Fibroblast of lung (primary cell): ENCODE measurements around the gene ABCC11. TPM values are rescaled to one million over a fixed set of nuclear protein-coding genes. Genes with fewer than 3 reads are reported as not detected.

Experiments used
- DNase-seq, 2 donors: peaks; one replicate each; pipeline versions ENCODE4 v3.0.0 to v3.0.0-alpha.2; 2010; ENCODE audit warnings: low read depth in 2 of 2
- H2AFZ ChIP-seq: 2 replicates; pipeline ENCODE4 v1.5.1; 2012; ENCODE audit warnings: low read length, control low read depth, inconsistent platforms
- H3K27ac ChIP-seq: 2 replicates; pipeline ENCODE4 v1.5.1; 2011; ENCODE audit warnings: low read length, control low read depth; ENCODE audit not compliant: insufficient read depth
- H3K27me3 ChIP-seq: 2 replicates; pipeline ENCODE4 v1.5.1; 2011; ENCODE audit warnings: mild to moderate bottlenecking, low read length; ENCODE audit not compliant: control insufficient read depth, insufficient read depth
- H3K36me3 ChIP-seq: 2 replicates; pipeline ENCODE4 v1.5.1; 2011; ENCODE audit warnings: low read length; ENCODE audit not compliant: control insufficient read depth, insufficient read depth
- H3K4me1 ChIP-seq: 2 replicates; pipeline ENCODE4 v1.5.1; 2011; ENCODE audit warnings: low read length; ENCODE audit not compliant: control insufficient read depth, insufficient read depth; ENCODE audit errors: extremely low read depth
- H3K4me2 ChIP-seq: 2 replicates; pipeline ENCODE4 v1.5.1; 2011; ENCODE audit warnings: low read length, control low read depth; ENCODE audit not compliant: insufficient read depth; ENCODE audit errors: extremely low read depth
- H3K4me3 ChIP-seq, 4 experiments: fragments of 200-600 bp in 1 of 4; sonication (generic) in 1 of 4; replicated peaks in 1 of 4; 2 replicates each; pipeline ENCODE4 v1.5.1; 2011 to 2016; ENCODE audit warnings: low read length in 4 of 4, low read depth in 3 of 4, mild to moderate bottlenecking in 3 of 4, control low read depth in 2 of 4, inconsistent platforms in 1 of 4, mixed read lengths in 1 of 4; ENCODE audit not compliant: insufficient read depth in 1 of 4; ENCODE audit errors: control extremely low read depth in 1 of 4
- H3K79me2 ChIP-seq: 2 replicates; pipeline ENCODE4 v1.5.1; 2012; ENCODE audit warnings: mild to moderate bottlenecking, low read length, inconsistent platforms; ENCODE audit not compliant: control insufficient read depth, insufficient read depth
- H3K9ac ChIP-seq: 2 replicates; pipeline ENCODE4 v1.5.1; 2011; ENCODE audit warnings: mild to moderate bottlenecking, low read length, control low read depth; ENCODE audit not compliant: insufficient read depth
- H3K9me3 ChIP-seq: 2 replicates; pipeline ENCODE4 v1.5.1; 2012; ENCODE audit warnings: low read depth, low read length; ENCODE audit not compliant: control insufficient read depth, insufficient read depth
- H4K20me1 ChIP-seq: 2 replicates; pipeline ENCODE4 v1.5.1; 2011; ENCODE audit warnings: low read length; ENCODE audit not compliant: control insufficient read depth, insufficient read depth; ENCODE audit errors: extremely low read depth
- EZH2 ChIP-seq: IDR thresholded peaks from 2 replicates; pipeline ENCODE4 v1.5.1; 2012; ENCODE audit warnings: low read length, control low read depth, mild to moderate bottlenecking; ENCODE audit errors: missing control alignments
- polyA plus RNA-seq, 2 donors: library from polyadenylated mRNA; depleted of rRNA in 1 of 2; stranded (reverse) in 1 of 2; unstranded in 1 of 2; fragments of >200 nt; gene quantifications; 2 replicates each; pipeline ENCODE4 v1.2.1, GENCODE V29; 2011 to 2012; ENCODE audit warnings: missing spikeins in 1 of 2
- total RNA-seq: library from RNA; depleted of rRNA; stranded (reverse); fragments of >200 nt; gene quantifications from 2 replicates; pipeline ENCODE4 v1.2.1, GENCODE V29; 2014
- TF ChIP-seq, protein P1 (sequence below), 2 donors: IDR thresholded peaks in 1 of 2; conservative IDR thresholded peaks in 1 of 2; 1 replicate in 1 of 2; 2 replicates in 1 of 2; pipeline ENCODE4 v1.5.1; 2011 to 2012; ENCODE audit warnings: low read length in 2 of 2, control low read depth in 1 of 2, inconsistent platforms in 1 of 2, low read depth in 1 of 2, mild to moderate bottlenecking in 1 of 2

Gene ABCC11
- total and polyA plus RNA-seq, 2 donors (not counting 1 experiment from before 2014, with no cell fraction given), result 0.17 to 0.20 TPM

DNA sequence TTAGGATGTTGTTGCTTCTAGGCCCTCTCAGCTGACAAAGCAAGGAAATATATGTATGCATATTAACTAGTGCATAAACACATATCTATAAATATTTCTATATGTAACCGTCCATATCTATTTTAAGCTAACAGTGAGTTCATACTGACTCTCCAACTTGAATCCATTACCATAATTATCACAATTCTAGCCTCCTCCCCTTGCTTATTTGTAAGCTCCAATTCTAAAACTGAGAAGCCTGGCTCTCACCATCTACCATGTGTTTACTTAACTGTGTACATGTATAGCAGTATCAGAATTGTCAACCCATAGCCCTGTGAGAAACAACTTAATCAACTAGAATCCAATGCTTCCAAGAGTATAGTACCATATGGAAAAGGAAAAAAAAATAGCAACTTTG is 96.6 kb downstream of the ABCC11 start:
- no peak for TF ChIP-seq EZH2
- TF ChIP-seq, protein P1, sequence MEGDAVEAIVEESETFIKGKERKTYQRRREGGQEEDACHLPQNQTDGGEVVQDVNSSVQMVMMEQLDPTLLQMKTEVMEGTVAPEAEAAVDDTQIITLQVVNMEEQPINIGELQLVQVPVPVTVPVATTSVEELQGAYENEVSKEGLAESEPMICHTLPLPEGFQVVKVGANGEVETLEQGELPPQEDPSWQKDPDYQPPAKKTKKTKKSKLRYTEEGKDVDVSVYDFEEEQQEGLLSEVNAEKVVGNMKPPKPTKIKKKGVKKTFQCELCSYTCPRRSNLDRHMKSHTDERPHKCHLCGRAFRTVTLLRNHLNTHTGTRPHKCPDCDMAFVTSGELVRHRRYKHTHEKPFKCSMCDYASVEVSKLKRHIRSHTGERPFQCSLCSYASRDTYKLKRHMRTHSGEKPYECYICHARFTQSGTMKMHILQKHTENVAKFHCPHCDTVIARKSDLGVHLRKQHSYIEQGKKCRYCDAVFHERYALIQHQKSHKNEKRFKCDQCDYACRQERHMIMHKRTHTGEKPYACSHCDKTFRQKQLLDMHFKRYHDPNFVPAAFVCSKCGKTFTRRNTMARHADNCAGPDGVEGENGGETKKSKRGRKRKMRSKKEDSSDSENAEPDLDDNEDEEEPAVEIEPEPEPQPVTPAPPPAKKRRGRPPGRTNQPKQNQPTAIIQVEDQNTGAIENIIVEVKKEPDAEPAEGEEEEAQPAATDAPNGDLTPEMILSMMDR (conservative IDR thresholded peaks at IDR 0.05 in 1 of 2, IDR thresholded peaks at IDR 0.05 in 1 of 2; ENCODE audit: low read depth in 1 of 2, low read length in 2 of 2), result no peak
- Histone ChIP-seq H3K9ac (no peak overlapping the region), H3K9me3 (no peaks in the 10 kb centered on the region), H4K20me1 (no peaks in the 10 kb centered on the region), H3K79me2 (no peaks in the 10 kb centered on the region), H3K4me3 (no peak overlapping the region), H3K36me3 (no peaks in the 10 kb centered on the region), H3K4me2 (no peak overlapping the region), H2AFZ (no peak overlapping the region), H3K27me3 (no peaks in the 10 kb centered on the region), H3K4me1 (no peaks in the 10 kb centered on the region), H3K27ac (no peak overlapping the region)
- DNase-seq, result no peak

DNA sequence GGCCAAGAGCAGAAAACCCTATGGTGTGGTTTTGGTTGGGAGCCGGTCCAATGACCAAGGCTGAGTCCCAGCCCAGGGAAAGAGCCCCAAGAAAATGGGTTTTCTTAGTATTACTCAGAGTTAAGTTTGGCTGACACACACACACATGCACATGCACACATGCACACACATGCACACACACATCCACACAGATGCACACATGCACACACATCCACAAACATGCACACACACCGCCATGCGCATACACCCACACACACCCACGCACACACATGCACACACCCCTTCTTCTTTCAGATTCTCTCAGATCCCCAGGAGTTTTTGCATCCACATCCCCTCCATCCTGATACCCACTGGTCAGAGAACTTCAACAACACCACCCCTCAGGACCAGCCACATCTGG is 100.6 kb downstream of the ABCC11 start:
- no peak overlapping the region for H3K27ac ChIP-seq
- H3K36me3 ChIP-seq, result no peaks in the 10 kb centered on the region
- no peaks in the 10 kb centered on the region for H4K20me1 ChIP-seq
- H3K9me3 ChIP-seq, result no peaks in the 10 kb centered on the region
- H3K27me3 ChIP-seq, result no peaks in the 10 kb centered on the region
- no peaks in the 10 kb centered on the region for H3K4me1 ChIP-seq
- H3K9ac ChIP-seq, result no peak overlapping the region
- no peaks in the 10 kb centered on the region for H3K79me2 ChIP-seq
- TF ChIP-seq EZH2, result no peak
- TF ChIP-seq, protein P1 (conservative IDR thresholded peaks at IDR 0.05 in 1 of 2, IDR thresholded peaks at IDR 0.05 in 1 of 2; ENCODE audit: low read depth in 1 of 2, low read length in 2 of 2), result no peak
- DNase-seq, result no peak
- H2AFZ ChIP-seq, result no peak overlapping the region
- H3K4me2 ChIP-seq, result no peak overlapping the region
- no peak overlapping the region for H3K4me3 ChIP-seq

DNA sequence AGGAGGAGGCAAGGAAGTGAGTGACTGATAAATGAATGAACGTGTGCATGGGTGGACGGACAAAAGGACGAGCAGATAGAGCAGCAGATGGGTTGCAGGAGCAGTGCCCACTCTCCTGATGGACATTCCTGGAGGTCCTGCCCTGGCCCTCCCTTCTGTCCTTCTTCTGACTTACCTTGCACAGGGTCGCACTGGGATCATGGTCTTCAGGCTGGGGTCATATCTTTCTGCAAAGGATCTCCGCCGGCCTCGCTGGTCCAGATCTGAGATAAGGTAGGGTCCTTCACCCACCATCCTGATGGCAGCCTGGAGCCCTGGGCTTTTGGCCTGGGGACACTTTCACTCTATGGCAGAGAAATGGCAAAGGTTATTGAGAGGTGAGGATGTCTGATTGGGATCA is 101.2 kb downstream of the ABCC11 start:
- H3K9me3 ChIP-seq, result no peaks in the 10 kb centered on the region
- H3K4me2 ChIP-seq, result no peak overlapping the region
- H3K27me3 ChIP-seq, result no peaks in the 10 kb centered on the region
- H3K27ac ChIP-seq, result no peak overlapping the region
- H3K4me1 ChIP-seq, result no peaks in the 10 kb centered on the region
- no peaks in the 10 kb centered on the region for H4K20me1 ChIP-seq
- TF ChIP-seq EZH2, result no peak
- TF ChIP-seq, protein P1 (conservative IDR thresholded peaks at IDR 0.05 in 1 of 2, IDR thresholded peaks at IDR 0.05 in 1 of 2; ENCODE audit: low read depth in 1 of 2, low read length in 2 of 2), result no peak
- no peak overlapping the region for H2AFZ ChIP-seq
- H3K79me2 ChIP-seq, result no peaks in the 10 kb centered on the region
- no peak overlapping the region for H3K9ac ChIP-seq
- no peak for DNase-seq
- no peaks in the 10 kb centered on the region for H3K36me3 ChIP-seq
- H3K4me3 ChIP-seq, result no peak overlapping the region
